Measurements from ENCODE around the gene NDUFS4.
"Not testable (repeated sequence)": the region's sequence is repeated elsewhere in the genome, so short reads cannot be mapped to it uniquely, and the experiment has no call there.

NDUFS4 gene

DNA sequence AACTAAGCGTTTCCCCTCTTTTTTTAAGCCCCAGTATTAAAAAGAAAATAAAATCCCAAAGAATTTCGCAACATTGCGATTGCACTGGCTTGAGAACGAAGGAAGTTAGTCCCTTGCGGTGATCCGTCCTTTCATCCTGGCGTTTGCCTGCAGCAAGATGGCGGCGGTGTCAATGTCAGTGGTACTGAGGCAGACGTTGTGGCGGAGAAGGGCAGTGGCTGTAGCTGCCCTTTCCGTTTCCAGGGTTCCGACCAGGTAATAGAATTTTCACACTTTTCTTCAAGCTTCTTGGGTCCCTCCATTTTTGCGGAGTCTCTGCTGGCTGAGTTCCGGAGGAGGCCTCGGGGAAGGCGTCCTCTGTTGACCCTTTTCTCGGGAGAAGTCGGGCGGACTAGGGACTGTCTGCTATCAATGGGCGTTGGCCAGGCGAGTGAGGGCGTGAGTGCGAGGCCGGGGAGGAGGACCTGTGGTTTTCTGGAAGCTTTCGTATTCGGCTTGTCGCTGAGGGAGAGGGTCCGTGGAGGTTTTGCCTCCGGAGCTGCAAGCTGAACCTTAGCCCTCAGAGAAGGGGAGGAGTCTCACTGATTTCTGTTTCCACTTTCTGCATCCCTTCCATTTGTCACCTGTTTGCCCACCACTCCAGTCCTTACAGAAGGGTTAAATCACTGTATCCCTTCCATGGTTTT is at the start of gene NDUFS4:
Gene NDUFS4, plus strand, starts transcription at position 134 of the 686 bp plus-strand sequence. Its CDS starts 24 bp downstream, at position 158.
- H3K27ac ChIP-seq = peak within 1 kb of the TSS; percentile 65
- DNase-seq (ENCODE audit: low read depth, low spot score) = peak; percentile 75

DNA sequence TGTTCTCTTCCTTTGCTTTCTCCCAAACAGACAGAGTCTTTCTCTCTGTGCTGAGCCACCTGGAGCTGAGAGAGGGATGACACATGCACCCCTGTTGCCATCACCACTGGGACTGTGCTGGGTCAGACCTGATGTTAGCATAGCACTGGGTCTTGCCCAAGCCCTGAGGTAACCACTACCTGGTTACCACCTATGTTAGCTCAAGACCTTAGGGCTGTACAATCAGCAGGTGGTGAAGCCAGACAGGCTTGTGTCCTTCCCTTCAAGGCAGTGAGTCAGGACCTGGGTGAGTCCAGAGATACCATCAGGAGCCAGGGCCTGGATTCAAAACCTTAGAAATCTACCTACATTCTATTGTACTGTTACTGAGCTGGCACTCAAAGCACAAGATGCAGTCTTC is 47.9 kb upstream of the NDUFS4 start:
- peak; percentile 80 for DNase-seq (ENCODE audit: low read depth, low spot score)

DNA sequence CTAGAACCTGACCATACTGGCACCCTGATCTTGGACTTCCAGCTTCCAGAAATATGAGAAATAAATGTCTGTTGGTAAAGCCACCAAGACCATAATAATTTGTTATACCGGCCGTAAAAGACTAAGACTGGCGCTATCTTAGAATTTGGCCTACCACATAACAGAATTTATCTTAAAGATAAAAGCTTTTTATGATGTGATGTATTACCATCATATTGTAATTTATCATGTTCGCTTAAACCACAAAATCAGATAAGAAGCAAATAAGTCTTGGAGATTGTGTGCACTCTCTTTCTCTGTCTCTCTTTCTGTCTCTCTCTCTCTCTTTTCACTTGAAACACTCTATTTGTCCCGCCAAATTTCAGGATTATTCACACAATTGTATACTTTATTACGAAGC is 44.5 kb upstream of the NDUFS4 start:
- no peak for DNase-seq (ENCODE audit: low read depth, low spot score)
- H3K27ac ChIP-seq = no peak overlapping the region

More for the DNA sequence above, 47.9 kb upstream of the NDUFS4 start:
- peak overlapping the region; percentile 35 for H3K27ac ChIP-seq

DNA sequence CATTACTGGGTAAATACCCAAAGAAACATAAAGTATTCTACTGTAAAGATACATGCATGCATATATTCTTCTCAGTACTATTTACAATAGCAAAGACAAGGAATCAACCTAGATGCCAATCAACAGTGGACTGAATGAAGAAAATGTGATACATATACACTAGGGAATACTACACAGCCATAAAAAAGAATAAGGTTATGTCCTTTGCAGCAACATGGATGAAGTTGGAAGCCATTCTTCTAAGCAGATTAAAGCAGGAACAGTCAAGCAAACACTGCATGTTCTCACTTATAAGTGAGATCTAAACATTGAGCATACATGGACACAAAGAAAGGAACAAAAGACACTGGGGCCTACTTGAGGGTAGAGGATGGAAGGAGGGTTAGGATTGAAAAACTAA is 39.6 kb upstream of the NDUFS4 start:
- DNase-seq (ENCODE audit: low read depth, low spot score) = no peak
- H3K27ac ChIP-seq = no peak overlapping the region

DNA sequence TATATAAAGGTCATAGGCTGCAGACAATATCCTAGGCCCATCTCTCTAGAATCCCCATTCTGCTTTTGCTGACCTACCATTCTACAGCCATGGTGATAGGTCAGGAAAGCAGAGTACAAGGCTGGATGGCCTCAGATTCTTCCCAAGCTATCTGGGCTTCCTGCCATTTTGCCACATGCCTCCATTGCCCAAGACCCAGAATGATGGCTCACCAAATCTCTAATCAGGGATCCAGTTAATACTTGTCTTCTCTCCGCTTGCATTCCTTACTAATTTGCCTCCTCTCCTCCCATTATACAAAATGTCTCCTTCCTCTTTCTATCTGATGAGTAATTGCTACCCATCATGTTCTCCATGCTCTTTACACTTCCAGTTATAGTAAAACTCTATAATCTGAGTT is 22.7 kb upstream of the NDUFS4 start:
- no peak overlapping the region for H3K27ac ChIP-seq
- DNase-seq (ENCODE audit: low read depth, low spot score) = peak; percentile 14

DNA sequence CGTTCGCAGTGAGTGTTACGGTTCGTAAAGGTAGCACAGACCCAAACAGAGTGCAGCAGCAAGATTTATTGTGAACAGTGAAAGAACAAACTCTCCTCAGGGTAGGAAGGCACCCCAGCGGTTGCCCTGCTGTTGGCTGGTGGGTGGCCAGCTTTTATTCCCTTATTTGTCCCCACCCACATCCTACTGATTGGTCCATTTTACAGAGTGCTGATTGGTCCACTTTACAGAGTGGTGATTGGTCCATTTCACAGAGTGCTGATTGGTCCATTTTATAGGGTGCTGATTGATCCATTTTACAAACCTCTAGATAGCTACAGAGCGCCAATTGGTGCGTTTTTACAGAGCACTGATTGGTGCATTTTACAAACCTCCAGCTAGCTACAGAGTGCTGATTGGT is 19.7 kb upstream of the NDUFS4 start:
- DNase-seq (ENCODE audit: low read depth, low spot score) = not testable (repeated sequence)

DNA sequence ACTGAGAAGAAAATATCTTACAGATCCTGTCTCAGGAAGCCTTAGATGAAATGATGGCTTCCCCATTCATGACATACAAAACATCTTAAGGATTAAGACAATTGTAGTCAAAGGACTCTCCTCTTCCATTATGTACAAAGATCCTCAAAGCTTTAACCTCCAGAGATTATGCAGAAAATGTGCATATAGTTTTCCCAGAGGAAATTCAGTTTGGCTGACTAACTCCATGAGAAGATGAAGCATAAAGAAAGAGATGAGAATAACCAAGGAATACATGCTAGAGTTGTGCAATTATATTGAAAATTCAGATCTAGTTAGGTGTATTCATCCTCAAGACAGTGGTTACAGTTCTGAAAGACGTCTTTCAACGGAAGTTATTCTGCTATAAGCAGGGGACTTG is 18.6 kb upstream of the NDUFS4 start:
- no peak for DNase-seq (ENCODE audit: low read depth, low spot score)
- H3K27ac ChIP-seq = no peak overlapping the region

More for the DNA sequence above, 19.7 kb upstream of the NDUFS4 start:
- H3K27ac ChIP-seq = not testable (repeated sequence)

DNA sequence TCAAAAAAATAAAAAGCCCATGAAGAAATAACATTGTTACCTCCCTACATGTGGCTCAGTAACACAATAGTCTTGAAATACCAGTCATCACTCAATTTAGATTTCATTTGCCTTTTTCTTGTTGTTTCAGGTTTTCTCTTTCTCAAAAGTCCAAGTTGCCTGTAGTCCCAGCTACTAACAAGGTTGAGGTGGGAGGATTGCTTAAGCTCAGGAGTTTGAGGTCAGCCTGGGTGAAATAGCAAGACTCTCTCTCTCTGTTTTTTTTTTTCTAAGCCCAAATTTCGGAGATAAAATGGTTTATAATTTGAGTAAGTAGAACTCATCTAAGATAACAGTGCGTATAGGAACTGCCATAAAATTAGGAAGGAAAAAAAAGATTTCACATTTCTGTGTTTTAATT is 17.5 kb upstream of the NDUFS4 start:
- H3K27ac ChIP-seq = no peak overlapping the region
- DNase-seq (ENCODE audit: low read depth, low spot score) = no peak

DNA sequence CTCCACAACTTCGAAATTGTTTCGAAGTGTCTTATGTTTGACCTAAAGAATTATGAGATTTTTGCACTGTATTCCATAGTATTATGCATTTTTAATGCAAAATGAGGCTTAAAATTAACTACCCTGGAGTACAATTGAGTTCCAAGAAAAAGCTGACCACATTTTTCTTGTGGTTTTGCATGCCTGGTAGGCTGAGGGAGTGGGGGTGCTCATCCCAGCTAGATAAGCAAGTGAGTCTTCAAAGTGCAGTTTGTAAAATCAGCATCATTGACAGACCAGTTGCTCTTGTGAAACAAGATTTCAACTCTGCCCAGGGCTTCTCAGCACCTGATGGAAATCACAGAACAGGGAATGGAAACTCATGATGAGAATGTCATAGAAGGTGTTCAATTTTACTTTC is 17.0 kb upstream of the NDUFS4 start:
- no peak overlapping the region for H3K27ac ChIP-seq
- no peak for DNase-seq (ENCODE audit: low read depth, low spot score)

DNA sequence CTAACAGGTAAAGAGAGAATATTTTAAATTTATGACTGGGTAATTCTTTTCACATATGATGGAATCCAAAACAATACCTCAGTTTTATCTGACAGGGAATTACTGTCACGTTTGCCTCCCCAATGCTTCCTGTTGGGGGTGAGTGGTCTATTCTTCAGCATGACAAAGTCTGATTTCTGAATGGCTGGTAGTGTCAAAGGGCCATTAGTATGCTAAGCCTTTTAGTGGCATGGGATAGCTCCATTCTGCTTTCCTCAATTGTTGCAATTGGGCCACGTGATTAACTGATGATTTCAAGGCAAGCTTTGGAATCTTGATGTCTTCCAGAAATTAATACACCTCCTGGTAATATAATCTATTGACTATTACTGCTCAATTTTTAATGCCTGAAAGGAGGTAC is 14.7 kb upstream of the NDUFS4 start:
- no peak overlapping the region for H3K27ac ChIP-seq
- no peak for DNase-seq (ENCODE audit: low read depth, low spot score)

DNA sequence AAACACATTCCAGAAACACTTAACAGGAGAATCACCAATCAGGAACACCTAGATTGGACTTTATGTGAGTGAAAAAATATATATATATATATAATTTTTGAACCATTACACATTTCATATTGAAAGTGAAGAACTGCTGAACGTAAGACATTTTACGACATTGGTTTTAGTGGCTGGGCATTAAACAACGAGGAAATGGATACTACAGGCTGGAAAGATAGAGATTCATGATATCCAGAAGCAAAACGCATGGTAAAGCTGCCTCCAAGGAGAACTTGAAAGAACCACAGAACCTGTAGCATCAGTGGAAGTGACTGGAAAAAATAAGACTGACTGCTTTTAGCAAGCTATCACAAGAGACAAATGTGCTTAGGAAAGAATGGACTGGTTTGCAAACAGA is 13.2 kb upstream of the NDUFS4 start:
- no peak overlapping the region for H3K27ac ChIP-seq

DNA sequence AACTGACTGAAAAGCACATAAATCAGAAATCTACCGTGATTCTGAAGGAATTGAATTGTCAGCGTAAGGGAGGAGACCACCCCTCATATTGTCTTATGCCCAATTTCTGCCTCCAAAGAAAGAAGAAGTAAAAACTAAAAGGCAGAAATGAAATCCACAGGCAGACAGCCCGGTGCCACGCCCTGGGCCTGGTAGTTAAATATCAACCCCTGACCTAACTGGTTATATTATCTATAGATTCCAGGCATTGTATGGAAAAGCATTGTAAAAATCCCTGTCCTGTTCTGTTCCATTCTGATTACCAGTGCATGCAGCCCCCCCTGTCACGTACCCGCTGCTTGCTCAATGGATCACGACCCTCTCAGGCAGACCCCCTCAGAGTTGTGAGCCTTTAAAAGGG is 11.9 kb upstream of the NDUFS4 start:
- not testable (repeated sequence) for H3K27ac ChIP-seq; DNase-seq (ENCODE audit: low read depth, low spot score)

More for the DNA sequence above, 13.2 kb upstream of the NDUFS4 start:
- no peak for DNase-seq (ENCODE audit: low read depth, low spot score)

DNA sequence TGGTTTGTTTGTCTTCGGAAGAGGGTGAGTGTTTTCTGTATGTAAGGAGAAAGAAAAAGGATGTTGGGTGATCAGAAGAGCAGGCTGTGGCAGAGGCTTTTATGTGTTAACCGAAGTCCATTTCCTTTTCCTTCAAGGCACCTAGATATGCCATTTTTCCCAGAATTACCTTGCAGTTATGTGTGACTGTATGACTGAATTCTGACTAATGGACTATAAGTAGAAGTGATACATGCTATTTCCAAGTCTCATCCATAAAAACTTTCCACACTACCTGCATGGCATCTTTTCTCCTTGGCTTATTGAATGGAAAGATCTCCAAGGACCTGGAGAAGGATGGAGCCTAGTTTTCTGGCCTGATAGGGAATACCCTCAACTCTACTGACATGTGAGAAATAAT is 10.6 kb upstream of the NDUFS4 start:
- DNase-seq (ENCODE audit: low read depth, low spot score) = no peak
- H3K27ac ChIP-seq = no peak overlapping the region

DNA sequence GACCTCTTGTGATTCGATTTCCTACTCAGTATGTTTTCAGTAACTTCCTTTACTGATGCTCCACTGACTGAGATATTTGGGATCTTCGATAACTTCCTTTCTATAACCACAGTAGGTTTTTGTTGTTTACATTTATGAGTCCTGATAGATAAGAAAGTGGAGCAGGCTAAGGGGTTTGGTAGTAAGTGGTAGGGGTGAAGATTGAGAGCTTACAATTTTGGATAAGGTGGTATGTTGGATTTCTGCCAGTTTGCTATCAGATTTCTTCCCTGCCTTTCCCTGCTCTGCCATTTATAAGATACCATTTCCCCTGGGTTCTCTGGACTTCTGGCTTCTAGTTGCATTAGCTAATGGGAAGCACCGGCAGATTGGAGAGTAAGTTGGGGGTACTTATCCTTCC is 7.9 kb upstream of the NDUFS4 start:
- no peak overlapping the region for H3K27ac ChIP-seq
- DNase-seq (ENCODE audit: low read depth, low spot score) = no peak

DNA sequence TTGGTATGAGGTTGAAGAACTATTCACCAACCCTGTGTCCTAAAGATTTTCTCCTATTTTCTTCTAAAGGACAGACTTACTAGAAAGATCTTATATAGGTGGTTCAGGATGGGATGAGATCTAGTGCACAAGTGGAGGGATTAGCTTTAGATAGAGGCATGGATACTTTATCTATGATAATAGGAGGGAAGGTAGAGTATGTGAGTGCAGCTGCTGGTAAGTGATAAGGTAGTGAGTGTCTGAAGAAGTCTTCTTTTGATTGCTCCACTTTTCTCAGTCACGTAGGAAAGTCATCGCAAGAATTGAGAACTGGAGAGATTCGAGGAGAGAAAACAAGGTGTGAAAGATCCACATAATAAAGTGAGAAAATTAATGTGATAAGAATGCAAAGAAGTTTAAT is 6.0 kb upstream of the NDUFS4 start:
- DNase-seq (ENCODE audit: low read depth, low spot score) = no peak
- H3K27ac ChIP-seq = no peak overlapping the region

DNA sequence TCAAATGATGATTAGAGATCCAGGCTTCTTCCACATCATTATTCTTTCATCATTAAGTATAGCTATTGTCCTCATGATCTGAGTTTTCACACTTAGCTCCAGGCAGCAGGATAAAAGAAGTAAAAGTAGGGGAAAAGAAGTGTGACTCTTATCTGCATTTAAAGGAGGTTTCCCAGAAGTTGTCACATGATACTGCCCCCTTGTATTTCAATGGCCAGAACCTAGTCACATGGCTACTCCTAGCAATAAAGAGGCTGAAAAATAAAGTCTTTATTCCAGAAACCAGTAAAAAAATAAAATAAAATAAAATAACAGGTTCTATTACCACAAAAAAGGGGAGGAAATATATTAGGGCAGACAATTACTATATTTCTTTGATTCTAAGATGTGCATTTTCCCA is 5.3 kb upstream of the NDUFS4 start:
- H3K27ac ChIP-seq = no peak overlapping the region
- no peak for DNase-seq (ENCODE audit: low read depth, low spot score)

DNA sequence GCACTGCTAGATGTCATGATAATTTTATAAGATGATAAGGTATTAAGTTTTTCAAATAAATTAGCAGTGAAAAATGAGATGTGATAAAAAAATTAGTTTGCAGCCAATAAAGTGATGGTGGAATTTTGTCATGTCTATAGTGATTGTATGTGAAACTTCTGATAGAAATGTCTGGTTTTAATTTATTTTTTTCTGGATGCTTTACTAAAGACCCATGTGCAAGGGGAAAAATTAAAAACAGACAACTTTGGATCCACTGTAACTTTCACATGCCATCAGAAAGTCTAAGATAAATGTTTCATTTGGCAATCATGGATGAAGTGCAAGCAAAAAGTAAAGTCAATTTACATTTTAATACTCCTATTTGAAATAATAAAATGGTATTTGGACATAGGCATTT is 4.4 kb upstream of the NDUFS4 start:
- no peak overlapping the region for H3K27ac ChIP-seq
- DNase-seq (ENCODE audit: low read depth, low spot score) = no peak

DNA sequence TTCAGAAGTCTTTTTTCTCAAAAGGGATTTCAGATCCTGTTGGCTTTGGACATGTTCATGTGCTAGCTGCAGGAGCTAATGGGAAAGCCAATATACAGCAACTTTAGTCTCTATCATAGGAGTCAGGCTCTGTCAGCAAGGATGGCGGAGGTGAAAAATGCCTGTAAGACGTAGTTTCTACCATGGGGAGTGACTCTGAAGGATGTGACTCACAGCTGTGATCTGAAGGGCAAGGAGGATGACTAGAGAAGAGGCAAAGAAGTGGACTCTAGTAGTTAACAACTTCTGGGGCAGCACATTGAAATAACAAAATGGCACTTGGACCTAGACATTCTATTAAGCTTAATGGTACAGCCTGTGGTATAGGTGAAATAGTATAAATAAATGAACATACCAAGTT is 3.1 kb upstream of the NDUFS4 start:
- H3K27ac ChIP-seq = peak overlapping the region; percentile 34
- peak; percentile 10 for DNase-seq (ENCODE audit: low read depth, low spot score)

DNA sequence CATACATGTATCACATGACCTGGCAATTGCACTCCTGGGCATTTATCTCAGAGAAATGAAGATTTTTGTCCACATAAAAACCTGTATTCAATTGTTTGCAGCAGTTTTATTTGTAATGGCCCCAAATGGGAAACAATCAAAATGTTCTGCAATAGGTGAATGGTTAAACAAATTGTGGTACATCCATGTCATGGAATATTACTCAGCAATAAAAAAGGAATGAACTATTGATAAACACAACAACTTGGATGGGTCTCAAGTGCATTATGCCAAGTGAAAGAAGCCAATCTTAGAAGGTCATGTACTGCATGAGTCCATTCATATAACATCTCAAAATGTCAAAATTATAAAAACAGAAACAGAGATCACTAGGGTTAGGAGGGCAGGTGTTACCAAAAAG is 1.5 kb upstream of the NDUFS4 start:
- H3K27ac ChIP-seq = no peak overlapping the region
- DNase-seq (ENCODE audit: low read depth, low spot score) = no peak

DNA sequence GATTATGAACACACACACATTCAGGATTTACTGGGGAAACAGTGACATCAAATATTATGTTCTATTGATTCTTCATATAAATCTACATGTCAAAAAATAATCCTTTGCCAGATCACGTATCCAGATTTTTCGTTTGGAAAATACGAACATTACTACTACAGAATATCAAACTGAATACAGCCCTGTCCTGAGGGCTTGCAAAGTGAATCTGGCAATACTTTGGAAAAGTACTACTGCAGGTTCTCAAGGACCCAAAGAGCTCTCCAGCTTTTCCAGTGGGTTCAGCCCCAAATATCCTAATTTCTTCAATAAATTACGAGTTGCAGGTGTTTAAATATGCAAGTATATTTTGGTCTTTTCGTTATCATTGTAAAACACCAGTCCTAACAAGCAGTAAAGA is 411 bp upstream of the NDUFS4 start:
- H3K27ac ChIP-seq = peak overlapping the region; percentile 65

DNA sequence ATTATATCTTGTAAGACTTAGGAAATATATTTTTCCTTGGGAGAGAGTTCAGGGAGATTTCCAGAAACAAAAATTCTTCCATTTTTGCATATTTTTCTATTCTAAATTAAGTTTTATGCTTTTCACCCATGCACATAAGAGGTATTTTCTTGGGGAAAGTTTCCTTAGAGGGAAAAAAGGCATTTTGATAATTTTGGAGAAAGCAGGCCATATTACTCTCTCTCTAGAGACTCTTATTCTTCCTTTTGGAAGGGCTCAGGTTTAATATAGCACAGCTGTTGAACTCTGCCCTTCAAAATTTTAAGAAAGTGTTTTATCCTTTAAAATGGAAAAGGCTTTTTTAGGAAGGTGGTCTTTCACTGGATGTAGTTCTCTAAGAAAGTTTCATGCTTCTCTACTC is 8.0 kb downstream of the NDUFS4 start:
- DNase-seq (ENCODE audit: low read depth, low spot score) = no peak
- H3K27ac ChIP-seq = no peak overlapping the region

More for the DNA sequence above, 411 bp upstream of the NDUFS4 start:
- no peak for DNase-seq (ENCODE audit: low read depth, low spot score)

DNA sequence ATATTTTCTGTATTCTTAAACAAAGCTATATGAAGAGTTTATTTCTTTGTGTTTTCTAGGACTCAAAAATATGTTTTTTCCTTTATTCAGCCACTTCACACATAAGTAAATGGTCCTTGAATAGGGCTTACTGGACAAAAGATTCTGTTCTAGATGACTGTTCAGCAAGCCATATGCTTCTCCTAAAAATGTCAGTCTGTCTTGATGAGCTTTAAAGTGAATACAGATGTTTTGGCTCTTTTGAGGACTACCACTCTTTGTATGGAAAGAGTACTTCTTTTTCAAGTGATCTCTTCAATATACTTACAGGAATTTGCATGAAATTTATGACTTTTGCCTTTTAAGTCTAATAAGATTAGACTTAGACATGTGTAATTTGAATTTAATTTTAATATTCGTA is 8.4 kb downstream of the NDUFS4 start:
- no peak for DNase-seq (ENCODE audit: low read depth, low spot score)
- no peak overlapping the region for H3K27ac ChIP-seq
